Measurements from ENCODE around the gene NXNL2.

NXNL2 gene

DNA sequence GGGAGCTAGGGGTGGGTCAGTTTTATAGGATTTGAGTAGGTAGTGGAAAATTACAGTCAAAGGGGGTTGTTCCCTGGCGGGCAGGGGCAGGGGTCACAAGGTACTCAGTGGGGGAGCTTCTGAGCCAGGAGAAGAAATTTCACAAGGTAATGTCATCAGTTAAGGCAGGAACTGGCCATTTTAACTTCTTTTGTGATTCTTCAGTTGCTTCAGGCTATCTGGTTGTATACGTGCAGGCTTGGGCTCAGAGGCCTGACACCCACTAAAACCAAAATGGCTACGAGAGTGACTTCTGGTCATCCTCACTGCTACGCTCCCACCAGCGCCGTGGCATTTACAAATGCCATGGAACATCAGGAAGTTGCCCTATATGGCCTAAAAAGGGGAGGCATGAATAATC is 20.7 kb upstream of the NXNL2 start:
- DNase-seq (ENCODE audit: low read depth): no peak
- TF ChIP-seq, protein P1, sequence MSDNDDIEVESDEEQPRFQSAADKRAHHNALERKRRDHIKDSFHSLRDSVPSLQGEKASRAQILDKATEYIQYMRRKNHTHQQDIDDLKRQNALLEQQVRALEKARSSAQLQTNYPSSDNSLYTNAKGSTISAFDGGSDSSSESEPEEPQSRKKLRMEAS (IDR thresholded peaks at IDR 0.05; ENCODE audit: low read depth, low read length): no peak
- no peak for TF ChIP-seq POLR2A (IDR thresholded peaks at IDR 0.05; ENCODE audit: extremely low read depth, insufficient read length)
- TF ChIP-seq MYC (IDR thresholded peaks at IDR 0.05; ENCODE audit: low read depth, low read length): no peak
- TF ChIP-seq, protein P2, sequence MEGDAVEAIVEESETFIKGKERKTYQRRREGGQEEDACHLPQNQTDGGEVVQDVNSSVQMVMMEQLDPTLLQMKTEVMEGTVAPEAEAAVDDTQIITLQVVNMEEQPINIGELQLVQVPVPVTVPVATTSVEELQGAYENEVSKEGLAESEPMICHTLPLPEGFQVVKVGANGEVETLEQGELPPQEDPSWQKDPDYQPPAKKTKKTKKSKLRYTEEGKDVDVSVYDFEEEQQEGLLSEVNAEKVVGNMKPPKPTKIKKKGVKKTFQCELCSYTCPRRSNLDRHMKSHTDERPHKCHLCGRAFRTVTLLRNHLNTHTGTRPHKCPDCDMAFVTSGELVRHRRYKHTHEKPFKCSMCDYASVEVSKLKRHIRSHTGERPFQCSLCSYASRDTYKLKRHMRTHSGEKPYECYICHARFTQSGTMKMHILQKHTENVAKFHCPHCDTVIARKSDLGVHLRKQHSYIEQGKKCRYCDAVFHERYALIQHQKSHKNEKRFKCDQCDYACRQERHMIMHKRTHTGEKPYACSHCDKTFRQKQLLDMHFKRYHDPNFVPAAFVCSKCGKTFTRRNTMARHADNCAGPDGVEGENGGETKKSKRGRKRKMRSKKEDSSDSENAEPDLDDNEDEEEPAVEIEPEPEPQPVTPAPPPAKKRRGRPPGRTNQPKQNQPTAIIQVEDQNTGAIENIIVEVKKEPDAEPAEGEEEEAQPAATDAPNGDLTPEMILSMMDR (IDR thresholded peaks at IDR 0.05; ENCODE audit: low read depth, low read length): no peak
- no peak overlapping the region for H3K4me3 ChIP-seq (ENCODE audit: low read depth, low read length)

DNA sequence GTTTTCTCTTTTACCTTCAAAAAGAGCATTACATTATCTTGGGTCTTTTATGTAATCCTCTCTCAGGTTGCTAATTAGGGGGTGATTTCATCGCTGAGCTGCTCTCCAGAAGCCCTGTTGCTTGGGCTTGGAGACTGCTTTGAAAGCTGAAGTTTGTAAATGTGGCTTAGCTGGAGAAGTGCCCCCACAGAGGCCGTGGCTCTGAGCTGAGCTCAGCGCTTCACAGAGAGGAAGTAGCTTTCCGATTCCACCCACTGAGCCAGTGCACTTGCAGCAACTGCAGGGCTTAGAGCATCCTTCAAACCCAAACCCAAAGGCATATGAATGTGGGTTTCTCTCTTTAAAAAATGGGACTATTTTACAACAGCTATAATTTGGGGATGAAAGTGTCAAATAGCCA is 13.7 kb upstream of the NXNL2 start:
- DNase-seq (ENCODE audit: low read depth): peak; percentile 79
- TF ChIP-seq POLR2A (IDR thresholded peaks at IDR 0.05; ENCODE audit: extremely low read depth, insufficient read length) (no peak), MYC (IDR thresholded peaks at IDR 0.05; ENCODE audit: low read depth, low read length) (no peak)
- TF ChIP-seq, protein P2 (IDR thresholded peaks at IDR 0.05; ENCODE audit: low read depth, low read length): no peak
- TF ChIP-seq, protein P1 (IDR thresholded peaks at IDR 0.05; ENCODE audit: low read depth, low read length): no peak
- H3K4me3 ChIP-seq (ENCODE audit: low read depth, low read length): no peak overlapping the region

DNA sequence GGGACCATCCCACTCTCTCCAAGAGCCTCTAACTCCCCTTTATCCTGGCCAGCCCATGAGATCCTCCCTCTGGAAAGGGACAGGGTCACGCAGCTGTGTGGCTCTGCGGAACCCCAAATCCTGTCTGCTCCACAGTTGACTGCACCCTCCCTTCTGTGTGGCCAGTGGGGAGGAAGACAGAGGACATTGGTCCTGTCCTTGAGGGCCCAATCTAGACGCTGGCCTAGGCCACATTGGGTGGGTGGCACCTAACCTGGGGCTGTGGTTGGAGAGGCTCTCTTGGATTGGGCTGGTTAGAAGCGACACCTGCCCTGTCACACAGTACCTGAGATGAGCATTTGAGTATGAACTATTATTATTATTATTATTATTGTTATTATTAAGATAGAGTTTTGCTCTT is 12.6 kb upstream of the NXNL2 start:
- no peak for TF ChIP-seq POLR2A (IDR thresholded peaks at IDR 0.05; ENCODE audit: extremely low read depth, insufficient read length)
- no peak for TF ChIP-seq MYC (IDR thresholded peaks at IDR 0.05; ENCODE audit: low read depth, low read length)
- TF ChIP-seq, protein P2 (IDR thresholded peaks at IDR 0.05; ENCODE audit: low read depth, low read length): no peak
- TF ChIP-seq, protein P1 (IDR thresholded peaks at IDR 0.05; ENCODE audit: low read depth, low read length): no peak
- DNase-seq (ENCODE audit: low read depth): no peak

DNA sequence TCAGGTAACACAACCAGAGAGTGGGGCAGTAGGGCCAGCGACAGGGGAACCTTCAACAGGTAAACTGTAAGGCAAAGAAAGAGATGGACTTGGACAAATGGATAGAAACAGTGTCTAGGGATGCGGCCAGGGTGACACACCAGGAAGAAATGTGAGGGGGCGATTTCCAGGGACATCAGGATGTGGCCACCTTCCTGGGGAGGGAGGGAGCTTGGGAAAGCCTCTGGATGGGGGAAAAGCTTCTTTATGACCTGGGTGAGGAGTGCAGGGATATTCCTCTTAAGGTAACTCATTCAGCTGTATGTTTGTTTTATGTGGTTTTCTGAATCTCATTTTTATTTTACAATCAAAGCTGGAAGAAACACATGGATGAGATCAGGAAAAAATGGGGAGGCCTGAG is 11.9 kb upstream of the NXNL2 start:
- no peak overlapping the region for H3K4me3 ChIP-seq (ENCODE audit: low read depth, low read length)
- TF ChIP-seq, protein P2 (IDR thresholded peaks at IDR 0.05; ENCODE audit: low read depth, low read length): no peak
- no peak for TF ChIP-seq POLR2A (IDR thresholded peaks at IDR 0.05; ENCODE audit: extremely low read depth, insufficient read length)
- TF ChIP-seq, protein P1 (IDR thresholded peaks at IDR 0.05; ENCODE audit: low read depth, low read length): no peak
- no peak for TF ChIP-seq MYC (IDR thresholded peaks at IDR 0.05; ENCODE audit: low read depth, low read length)
- DNase-seq (ENCODE audit: low read depth): no peak

More for the DNA sequence above, 12.6 kb upstream of the NXNL2 start:
- H3K4me3 ChIP-seq (ENCODE audit: low read depth, low read length): no peak overlapping the region

DNA sequence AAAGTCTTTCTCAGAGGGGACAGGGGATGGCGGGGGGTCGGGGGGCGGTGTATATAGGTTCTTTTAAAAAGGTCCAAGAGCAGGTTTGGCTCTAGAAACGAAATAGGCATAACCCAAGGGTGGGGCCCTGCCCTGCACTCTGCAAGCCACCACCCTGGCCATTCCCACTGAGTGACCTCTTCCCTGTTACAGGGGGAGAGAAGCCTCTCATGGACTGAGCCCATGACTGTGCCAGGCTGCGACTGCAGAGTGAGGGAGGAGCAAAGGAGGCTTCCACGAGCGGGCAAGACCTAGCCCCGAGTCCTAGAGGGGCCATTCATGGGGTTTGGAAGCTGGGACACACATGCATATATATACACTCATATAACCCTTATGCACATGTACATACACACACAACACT is 10.1 kb upstream of the NXNL2 start:
- TF ChIP-seq, protein P2 (IDR thresholded peaks at IDR 0.05; ENCODE audit: low read depth, low read length): no peak
- DNase-seq (ENCODE audit: low read depth): no peak
- H3K4me3 ChIP-seq (ENCODE audit: low read depth, low read length): no peak overlapping the region

DNA sequence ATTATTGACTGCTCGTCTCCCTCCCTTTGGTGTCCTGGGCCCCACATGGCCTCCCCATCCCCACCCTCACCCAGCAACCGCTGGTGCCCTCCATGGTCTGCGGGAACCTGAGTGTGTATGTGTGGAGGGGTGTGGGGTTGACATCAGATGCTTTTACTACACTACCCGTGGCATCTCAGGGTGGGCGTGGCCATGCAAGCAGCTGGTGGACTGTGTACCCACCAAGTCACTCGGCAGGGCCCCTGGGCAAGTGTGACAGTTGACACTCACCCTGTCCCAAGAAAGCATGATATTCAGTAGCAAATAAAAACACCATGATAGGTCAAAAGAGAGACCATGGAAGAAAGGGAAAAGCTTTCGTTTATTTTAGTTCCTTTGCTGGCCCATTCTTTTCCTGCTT is 7.4 kb upstream of the NXNL2 start:
- H3K4me3 ChIP-seq (ENCODE audit: low read depth, low read length): no peak overlapping the region
- TF ChIP-seq, protein P1 (IDR thresholded peaks at IDR 0.05; ENCODE audit: low read depth, low read length): no peak
- TF ChIP-seq, protein P2 (IDR thresholded peaks at IDR 0.05; ENCODE audit: low read depth, low read length): no peak
- no peak for TF ChIP-seq MYC (IDR thresholded peaks at IDR 0.05; ENCODE audit: low read depth, low read length)
- TF ChIP-seq POLR2A (IDR thresholded peaks at IDR 0.05; ENCODE audit: extremely low read depth, insufficient read length): no peak
- no peak for DNase-seq (ENCODE audit: low read depth)

All from NB4 (cell line).